ENCODE measurements around the gene KIF15.

DNA sequence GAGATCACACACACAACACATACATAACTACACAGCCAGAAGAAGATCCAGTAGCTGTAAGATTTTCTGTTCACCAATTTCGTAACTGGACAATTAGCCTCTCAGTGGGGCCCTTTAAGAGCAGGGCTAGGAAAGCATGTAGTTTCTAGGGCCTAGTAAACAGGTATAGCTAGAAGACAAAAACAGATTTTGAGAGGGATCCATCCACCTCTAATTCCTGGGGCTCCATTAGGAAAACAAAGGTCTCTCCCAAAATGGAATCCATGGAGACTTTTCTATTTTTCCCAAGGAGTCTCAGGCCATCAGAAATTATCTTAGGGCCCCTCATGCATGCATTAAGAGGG, 10.5 kb downstream of the KIF15 start:
- TF ChIP-seq YY1 (IDR thresholded peaks at IDR 0.05; ENCODE audit: extremely low read depth, insufficient replicate concordance, low read depth, low read length): no peak
- TF ChIP-seq, protein P1, sequence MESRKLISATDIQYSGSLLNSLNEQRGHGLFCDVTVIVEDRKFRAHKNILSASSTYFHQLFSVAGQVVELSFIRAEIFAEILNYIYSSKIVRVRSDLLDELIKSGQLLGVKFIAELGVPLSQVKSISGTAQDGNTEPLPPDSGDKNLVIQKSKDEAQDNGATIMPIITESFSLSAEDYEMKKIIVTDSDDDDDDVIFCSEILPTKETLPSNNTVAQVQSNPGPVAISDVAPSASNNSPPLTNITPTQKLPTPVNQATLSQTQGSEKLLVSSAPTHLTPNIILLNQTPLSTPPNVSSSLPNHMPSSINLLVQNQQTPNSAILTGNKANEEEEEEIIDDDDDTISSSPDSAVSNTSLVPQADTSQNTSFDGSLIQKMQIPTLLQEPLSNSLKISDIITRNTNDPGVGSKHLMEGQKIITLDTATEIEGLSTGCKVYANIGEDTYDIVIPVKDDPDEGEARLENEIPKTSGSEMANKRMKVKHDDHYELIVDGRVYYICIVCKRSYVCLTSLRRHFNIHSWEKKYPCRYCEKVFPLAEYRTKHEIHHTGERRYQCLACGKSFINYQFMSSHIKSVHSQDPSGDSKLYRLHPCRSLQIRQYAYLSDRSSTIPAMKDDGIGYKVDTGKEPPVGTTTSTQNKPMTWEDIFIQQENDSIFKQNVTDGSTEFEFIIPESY (IDR thresholded peaks at IDR 0.05; ENCODE audit: extremely low read depth, insufficient replicate concordance, low read length): no peak
- TF ChIP-seq RAD21 (IDR thresholded peaks at IDR 0.05; ENCODE audit: low read depth): no peak
- TF ChIP-seq EGR1 (IDR thresholded peaks at IDR 0.05; ENCODE audit: low read depth): no peak
- TF ChIP-seq, protein P2, sequence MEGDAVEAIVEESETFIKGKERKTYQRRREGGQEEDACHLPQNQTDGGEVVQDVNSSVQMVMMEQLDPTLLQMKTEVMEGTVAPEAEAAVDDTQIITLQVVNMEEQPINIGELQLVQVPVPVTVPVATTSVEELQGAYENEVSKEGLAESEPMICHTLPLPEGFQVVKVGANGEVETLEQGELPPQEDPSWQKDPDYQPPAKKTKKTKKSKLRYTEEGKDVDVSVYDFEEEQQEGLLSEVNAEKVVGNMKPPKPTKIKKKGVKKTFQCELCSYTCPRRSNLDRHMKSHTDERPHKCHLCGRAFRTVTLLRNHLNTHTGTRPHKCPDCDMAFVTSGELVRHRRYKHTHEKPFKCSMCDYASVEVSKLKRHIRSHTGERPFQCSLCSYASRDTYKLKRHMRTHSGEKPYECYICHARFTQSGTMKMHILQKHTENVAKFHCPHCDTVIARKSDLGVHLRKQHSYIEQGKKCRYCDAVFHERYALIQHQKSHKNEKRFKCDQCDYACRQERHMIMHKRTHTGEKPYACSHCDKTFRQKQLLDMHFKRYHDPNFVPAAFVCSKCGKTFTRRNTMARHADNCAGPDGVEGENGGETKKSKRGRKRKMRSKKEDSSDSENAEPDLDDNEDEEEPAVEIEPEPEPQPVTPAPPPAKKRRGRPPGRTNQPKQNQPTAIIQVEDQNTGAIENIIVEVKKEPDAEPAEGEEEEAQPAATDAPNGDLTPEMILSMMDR (IDR thresholded peaks at IDR 0.05 in 2 of 3, conservative IDR thresholded peaks at IDR 0.05 in 1 of 3; ENCODE audit: borderline replicate concordance in 1 of 3, insufficient read depth in 1 of 3, low read depth in 2 of 3, low read length in 2 of 3): no peak
